RWPE1 (cell line): ENCODE data around the gene TTC22.

Source experiments
- CTCF ChIA-PET: fragments of 350-600 bp; sonication (Branson Sonifier 250); formaldehyde crosslinking; extraction: SDS; loops from one replicate; lab custom pipeline; 2021; lab: Yijun Ruan, JAX
- POLR2A ChIA-PET: fragments of 400-600 bp; formaldehyde crosslinking; extraction: SDS; loops from one replicate; lab custom pipeline; 2020; ENCODE audit warnings: antibody characterized with exemption; ENCODE audit not compliant: low non-redundant PET; lab: Yijun Ruan, JAX
- DNase-seq: peaks from one replicate; pipeline ENCODE4 v3.0.0; 2012; ENCODE audit warnings: low spot score
- H3K27ac ChIP-seq: fragments of 450-650 bp; 2 replicates; pipeline ENCODE4 v1.5.1; 2017
- TF ChIP-seq, protein P1 (sequence below): fragments of 450-650 bp; conservative IDR thresholded peaks from 2 replicates; pipeline ENCODE4 v1.5.1; 2017; ENCODE audit warnings: low read depth, mild to moderate bottlenecking

Gene TTC22

DNA sequence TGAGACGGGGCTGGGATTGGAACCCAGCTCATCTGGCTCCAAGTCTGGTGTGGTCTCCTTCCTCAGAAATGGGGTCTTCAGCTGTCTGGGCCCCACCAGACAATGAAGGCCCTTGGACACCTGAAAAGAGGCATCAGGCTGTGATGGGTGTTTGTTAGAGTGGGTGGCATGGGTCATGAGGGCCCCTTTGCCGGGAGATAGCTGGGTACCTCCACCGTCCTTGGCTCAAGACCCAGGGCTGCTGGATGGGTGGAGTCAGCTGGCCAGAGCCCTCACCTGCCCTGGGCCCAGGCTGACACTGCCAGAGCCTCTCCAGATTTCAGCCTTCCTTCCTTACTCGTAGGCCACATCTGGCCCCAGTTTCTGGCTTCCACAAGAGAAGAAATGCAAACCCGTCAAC, 13.4 kb upstream of the TTC22 start:
- H3K27ac ChIP-seq, result no peak overlapping the region
- ChIA-PET CTCF (interaction anchor here (1.3 kb wide), 1 partner anchor 13 kb away, joined by 4 read pairs; the partner anchor contains the start of gene TTC22), POLR2A (no interaction called here)
- TF ChIP-seq, protein P1, sequence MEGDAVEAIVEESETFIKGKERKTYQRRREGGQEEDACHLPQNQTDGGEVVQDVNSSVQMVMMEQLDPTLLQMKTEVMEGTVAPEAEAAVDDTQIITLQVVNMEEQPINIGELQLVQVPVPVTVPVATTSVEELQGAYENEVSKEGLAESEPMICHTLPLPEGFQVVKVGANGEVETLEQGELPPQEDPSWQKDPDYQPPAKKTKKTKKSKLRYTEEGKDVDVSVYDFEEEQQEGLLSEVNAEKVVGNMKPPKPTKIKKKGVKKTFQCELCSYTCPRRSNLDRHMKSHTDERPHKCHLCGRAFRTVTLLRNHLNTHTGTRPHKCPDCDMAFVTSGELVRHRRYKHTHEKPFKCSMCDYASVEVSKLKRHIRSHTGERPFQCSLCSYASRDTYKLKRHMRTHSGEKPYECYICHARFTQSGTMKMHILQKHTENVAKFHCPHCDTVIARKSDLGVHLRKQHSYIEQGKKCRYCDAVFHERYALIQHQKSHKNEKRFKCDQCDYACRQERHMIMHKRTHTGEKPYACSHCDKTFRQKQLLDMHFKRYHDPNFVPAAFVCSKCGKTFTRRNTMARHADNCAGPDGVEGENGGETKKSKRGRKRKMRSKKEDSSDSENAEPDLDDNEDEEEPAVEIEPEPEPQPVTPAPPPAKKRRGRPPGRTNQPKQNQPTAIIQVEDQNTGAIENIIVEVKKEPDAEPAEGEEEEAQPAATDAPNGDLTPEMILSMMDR, result no peak
- DNase-seq, result no peak

DNA sequence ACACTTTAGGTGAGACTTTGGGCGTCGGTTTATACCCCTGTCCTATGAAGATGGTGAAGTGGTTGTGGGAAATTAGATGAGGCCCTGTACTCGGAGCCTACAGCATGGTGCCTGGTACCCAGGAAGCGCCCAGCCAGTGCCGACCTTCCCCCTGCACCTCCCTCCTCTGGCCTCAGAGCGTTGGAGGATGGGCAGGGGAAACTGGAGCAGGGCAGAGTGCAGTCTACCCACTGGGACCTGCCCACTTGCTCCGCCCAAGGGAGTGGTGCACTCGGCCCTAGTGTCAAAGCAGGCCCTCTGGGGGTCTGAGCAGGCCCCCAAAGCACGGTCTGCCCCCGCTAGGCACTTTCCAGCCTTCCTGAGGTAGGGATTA, 13.0 kb upstream of the TTC22 start:
- no peak overlapping the region for H3K27ac ChIP-seq
- ChIA-PET POLR2A (no interaction called here), CTCF (interaction anchor here (0.8 kb wide), 1 partner anchor 12 kb away, joined by 3 read pairs; no protein-coding TSS in a partner anchor)
- DNase-seq, result no peak
- TF ChIP-seq, protein P1, result no peak

DNA sequence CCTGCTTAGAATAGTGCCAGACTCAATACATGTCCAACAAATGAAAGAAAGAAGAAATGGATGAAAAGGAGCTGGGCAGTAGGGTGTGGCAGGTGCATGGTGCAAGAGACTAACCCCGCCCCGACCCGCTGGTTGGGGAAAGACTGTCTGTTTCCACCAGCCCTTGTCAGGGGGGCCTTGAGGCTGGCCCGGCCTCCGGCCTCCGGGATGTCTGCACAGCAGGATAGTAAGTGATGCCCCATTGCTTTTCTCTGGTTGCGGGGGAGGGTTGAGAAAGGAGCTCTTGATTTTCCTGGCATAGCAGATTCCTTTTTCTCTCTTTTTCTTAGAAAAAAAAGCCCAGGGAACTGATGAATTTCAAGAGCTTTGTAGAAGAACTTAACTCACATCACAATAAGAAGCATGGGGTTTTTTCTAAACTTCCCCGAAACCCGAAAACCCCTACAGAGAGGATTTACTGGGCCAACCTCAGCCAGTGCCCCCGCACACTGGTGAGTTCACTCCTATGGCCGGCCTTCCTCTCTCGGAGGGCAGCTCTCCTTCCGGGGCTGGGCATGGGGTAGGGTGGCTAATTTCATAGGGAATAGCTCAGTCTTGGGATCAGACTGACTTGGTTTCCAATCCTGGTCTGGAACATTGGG, 12.5 kb upstream of the TTC22 start:
- TF ChIP-seq, protein P1, result no peak
- ChIA-PET POLR2A (no interaction called here), CTCF (interaction anchor here (0.8 kb wide), 2 partner anchors 12 to 109 kb away, joined by 3 to 5 read pairs; no protein-coding TSS in a partner anchor)
- H3K27ac ChIP-seq, result no peak overlapping the region
- no peak for DNase-seq

DNA sequence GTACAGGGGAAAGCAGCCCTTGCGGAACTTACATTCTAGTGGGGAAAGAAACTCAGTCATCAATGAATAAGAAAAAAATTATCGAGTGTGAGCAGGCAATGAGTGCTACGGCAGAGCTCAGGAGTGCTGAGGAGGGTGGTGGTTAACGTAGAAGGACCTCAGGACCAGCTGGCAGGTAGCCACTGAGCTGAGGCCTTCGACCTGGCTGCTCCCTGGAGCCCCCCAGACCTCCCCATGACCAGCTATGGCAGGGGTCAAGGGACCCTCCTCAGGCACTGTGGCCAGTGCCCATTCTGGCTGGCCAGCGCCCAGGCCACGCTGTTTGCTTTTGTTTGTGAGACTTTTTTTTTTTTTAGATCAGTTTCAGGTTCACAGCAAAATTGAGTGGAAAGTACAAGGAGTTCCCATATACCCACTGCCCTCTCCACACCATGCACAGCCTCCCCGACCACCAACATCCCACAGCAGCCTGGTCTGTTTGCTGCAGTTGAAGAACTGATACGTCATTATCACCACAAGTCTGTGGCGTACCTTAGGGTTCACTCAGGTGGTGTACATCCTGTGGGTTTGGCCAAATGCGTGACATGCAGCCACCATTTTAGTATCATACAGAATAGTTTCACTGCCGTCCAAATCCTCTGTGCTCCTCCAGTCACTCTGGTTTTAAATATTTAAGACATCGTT, 11.8 kb upstream of the TTC22 start:
- TF ChIP-seq, protein P1, result no peak
- no peak for DNase-seq

DNA sequence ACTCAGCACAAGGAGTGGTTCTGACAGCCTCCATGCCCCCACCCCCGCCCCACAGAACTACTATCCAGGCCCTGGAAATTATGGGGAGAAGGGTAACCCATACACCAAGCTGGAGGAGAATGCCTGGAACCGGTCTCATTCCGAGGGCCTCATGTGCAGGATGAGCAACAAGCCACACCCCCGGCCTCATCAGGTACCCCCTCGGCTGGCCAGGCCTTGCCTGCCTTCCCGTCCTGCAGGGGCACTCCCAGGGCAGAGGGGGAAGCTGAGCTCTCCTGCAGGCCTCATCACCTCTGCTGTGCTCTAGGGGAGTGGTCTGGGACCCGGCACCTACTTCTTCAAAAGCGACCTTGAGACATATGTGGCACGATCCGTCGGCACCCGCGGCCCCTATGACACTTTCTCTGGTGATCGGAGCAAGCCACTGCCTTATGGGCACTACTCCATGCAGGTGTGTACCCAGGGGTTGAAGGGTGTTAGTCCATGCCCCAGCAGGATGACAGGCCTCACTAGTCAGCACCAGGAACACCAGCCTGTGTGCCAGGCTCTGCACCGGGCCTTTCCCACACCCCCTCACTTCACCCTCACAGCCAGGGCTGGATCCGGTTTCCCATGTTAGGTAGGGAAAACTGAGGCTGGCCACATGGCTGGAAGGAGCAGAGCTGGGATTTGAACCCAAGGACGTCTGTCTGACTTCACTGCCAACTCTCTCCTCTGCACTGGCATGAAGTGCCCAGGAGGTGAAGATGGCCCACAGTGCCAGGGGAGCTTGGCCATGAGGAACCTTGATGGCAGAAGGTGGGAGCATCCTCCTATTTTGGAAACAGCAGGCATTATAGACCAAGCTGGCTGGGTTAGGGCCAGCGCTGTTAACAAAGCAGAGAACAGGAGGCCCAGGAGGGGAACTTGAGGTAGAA, 10.9 kb upstream of the TTC22 start:
- TF ChIP-seq, protein P1, result no peak
- DNase-seq, result no peak
- no peak overlapping the region for H3K27ac ChIP-seq
- ChIA-PET CTCF (interaction anchor here (0.5 to 1.3 kb wide), 5 partner anchors 11 to 323 kb away, joined by 3 to 7 read pairs (median 5); partner anchors contain the start of gene TTC22), POLR2A (no interaction called here)

More for the DNA sequence above, 11.8 kb upstream of the TTC22 start:
- ChIA-PET POLR2A (no interaction called here), CTCF (interaction anchor here (0.6 to 1.3 kb wide), 5 partner anchors 12 to 324 kb away, joined by 3 to 5 read pairs (median 5); partner anchors contain the start of gene TTC22)
- no peak overlapping the region for H3K27ac ChIP-seq

DNA sequence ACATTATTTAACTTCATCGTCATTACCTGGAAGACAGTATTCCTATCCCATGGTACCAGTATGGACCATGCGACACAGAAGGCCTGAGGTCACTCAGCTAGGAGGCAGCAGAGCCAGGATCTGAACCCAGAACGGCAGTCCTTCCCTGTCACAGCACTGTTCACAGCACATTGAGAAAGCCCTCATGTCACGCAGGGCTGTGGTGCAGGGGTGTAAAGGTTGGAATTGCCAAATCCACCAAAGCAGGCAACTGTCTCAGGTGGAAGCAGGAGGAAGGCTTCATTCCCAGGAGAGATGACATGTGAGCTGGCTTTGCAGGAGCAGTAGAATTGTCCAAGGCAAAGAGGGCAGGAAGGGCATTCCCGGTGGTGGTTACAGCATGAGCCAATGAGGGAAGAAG, 9.9 kb upstream of the TTC22 start:
- POLR2A ChIA-PET, result no interaction called here
- no peak for DNase-seq
- TF ChIP-seq, protein P1, result no peak
- no peak overlapping the region for H3K27ac ChIP-seq
- CTCF ChIA-PET, result no interaction called here
